Pancreas (tissue), 10 donors: ENCODE data around the gene FSHB. TPM values are rescaled to one million over a fixed set of nuclear protein-coding genes. Genes with fewer than 3 reads are reported as not detected.

Experiments used
- ATAC-seq, 4 donors: fragments of 200-7000 bp; cut with Tn5 transposase; one replicate each; pipeline versions ENCODE4 v1.8.0 to v1.9.1; 2020; ENCODE audit warnings: mild to moderate bottlenecking in 4 of 4, moderate library complexity in 4 of 4
- DNase-seq, 6 donors: peaks; one replicate each; pipeline ENCODE4 v3.0.0-alpha.2; 2020
- FAIRE-seq: peaks from 2 replicates; lab custom pipeline; 2012; peaks lifted over from hg19 to GRCh38; lab: Jason Lieb, UNC
- H3K27ac ChIP-seq, 4 donors: fragments of 200-600 bp; sonication (generic); 1 replicate in 3 of 4; 2 replicates in 1 of 4; pipeline versions ENCODE4 v1.5.0 to v1.8.0; 2020
- H3K27me3 ChIP-seq, 4 donors: fragments of 200-600 bp; one replicate each; pipeline ENCODE4 v1.8.0; 2021
- H3K36me3 ChIP-seq, 3 donors: fragments of 200-600 bp; sonication (generic) in 1 of 3; one replicate each; pipeline versions ENCODE4 v1.5.0 to v1.8.0; 2020 to 2021
- H3K4me1 ChIP-seq, 3 donors: fragments of 200-600 bp; one replicate each; pipeline ENCODE4 v1.8.0; 2021
- H3K4me3 ChIP-seq, 4 donors: fragments of 200-600 bp; sonication (generic) in 2 of 4; one replicate each; pipeline versions ENCODE4 v1.5.0 to v1.8.0; 2020 to 2021
- H3K9me3 ChIP-seq, 4 donors: fragments of 200-600 bp; one replicate each; pipeline ENCODE4 v1.8.0; 2021
- WGBS, 2 donors: extraction: QIAGEN DNeasy Blood & Tissue Kit; methylation state at CpG; one replicate each; pipeline ENCODE4 v1.1.7; 2013; 5-methylcytosine and 5-hydroxymethylcytosine counted together
- intact Hi-C, 3 donors: fragments of 100-400 bp; cut with DNase I; formaldehyde crosslinking; loops; one replicate each; pipeline versions ENCODE4 v1.11.1 to v1.14.2; 2022
- polyA plus RNA-seq, 2 donors: library from polyadenylated mRNA; stranded (reverse); fragments of 200-250 nt; gene quantifications; one replicate each; pipeline ENCODE4 v1.2.3, GENCODE V29; 2013
- total RNA-seq, 6 donors: library from RNA; stranded (reverse); fragmentation: NEBNext Ultra II Directional in 4 of 6; extraction: Animal tissue kit (Norgen Biotek cat#: 25700) in 4 of 6; gene quantifications; one replicate each; pipeline versions ENCODE4 v1.2.1 to v1.2.4, GENCODE V29; 2021 to 2023
- TF ChIP-seq, protein P1 (sequence below), 4 donors: fragments of 200-600 bp; sonication (generic) in 3 of 4; IDR thresholded peaks; one replicate each; pipeline versions ENCODE4 v1.5.0 to v1.8.0; 2021; ENCODE audit warnings: antibody characterized with exemption in 4 of 4
- donor health status: healthy with polysubstance abuse.
- donor health status: DM: no; HTN: no; CAD: no; lungs with moderate emphysema.
- donor health status: DM: no; HTN: no; CAD: no.
- donor health status: control.
- donor health status: control.
- donor health status: Bipolar disorder and iron deficiency.
- donor health status: DM: yes; HTN: yes; CAD: no.
- donor health status: DM: no; HTN: no; CAD: no.
- donor health status: DM: no; HTN: no; CAD: no.
- donor health status: DM: yes; HTN: yes; CAD: no.

The FSHB gene
- total and polyA plus RNA-seq, 8 donors = 0.07 TPM; not detected in 7

DNA sequence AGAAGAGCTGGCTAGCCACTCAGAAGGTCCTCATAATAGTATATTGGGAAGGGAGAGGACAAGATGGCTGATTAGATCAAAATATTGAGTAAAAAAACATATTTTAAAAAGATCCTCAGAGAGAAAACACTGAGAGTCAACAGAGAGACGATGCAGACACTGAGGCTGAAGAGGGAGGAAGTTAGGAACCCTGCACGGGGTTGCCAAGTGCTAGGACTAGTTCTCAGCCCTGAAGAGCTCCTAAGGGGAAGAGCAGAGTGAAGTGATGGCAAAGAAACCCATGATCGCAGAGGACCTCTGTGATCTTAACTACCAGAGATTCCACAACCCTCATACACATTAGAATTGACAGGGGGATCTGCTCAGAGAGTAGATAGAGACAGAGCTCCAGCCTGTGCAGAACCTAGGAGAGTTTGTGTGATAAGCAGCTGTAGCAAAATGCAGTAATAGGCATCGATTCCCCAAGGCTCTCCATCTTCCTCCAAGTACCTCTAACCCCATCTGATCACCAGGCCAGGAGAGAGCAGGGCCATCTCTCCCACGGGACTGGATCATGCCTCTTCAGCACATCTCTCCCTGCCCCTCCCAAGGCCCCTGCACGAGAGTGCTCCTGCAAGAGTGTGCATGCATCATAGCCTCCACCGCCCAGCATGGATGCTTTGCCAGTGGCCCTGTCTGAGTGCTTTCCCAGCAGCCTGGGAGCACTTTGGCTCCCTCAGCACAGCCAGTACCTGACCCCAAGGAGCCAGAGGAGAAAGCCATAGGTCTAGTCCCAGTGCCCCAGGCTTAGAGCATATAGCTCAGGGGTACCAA, 50.9 kb downstream of the FSHB start:
- H3K27ac ChIP-seq = no peak overlapping the region
- no peak overlapping the region for H3K4me3 ChIP-seq
- H3K9me3 ChIP-seq = no peaks in the 10 kb centered on the region
- ATAC-seq (no peak), DNase-seq (peak in 1 of 6 donors; percentile 28), FAIRE-seq (no peak)
- H3K27me3 ChIP-seq = no peaks in the 10 kb centered on the region
- H3K36me3 ChIP-seq = no peaks in the 10 kb centered on the region
- WGBS, 2 donors = 57 to 62% methylated on average over 7 of the region's 7 CpGs
- TF ChIP-seq, protein P1, sequence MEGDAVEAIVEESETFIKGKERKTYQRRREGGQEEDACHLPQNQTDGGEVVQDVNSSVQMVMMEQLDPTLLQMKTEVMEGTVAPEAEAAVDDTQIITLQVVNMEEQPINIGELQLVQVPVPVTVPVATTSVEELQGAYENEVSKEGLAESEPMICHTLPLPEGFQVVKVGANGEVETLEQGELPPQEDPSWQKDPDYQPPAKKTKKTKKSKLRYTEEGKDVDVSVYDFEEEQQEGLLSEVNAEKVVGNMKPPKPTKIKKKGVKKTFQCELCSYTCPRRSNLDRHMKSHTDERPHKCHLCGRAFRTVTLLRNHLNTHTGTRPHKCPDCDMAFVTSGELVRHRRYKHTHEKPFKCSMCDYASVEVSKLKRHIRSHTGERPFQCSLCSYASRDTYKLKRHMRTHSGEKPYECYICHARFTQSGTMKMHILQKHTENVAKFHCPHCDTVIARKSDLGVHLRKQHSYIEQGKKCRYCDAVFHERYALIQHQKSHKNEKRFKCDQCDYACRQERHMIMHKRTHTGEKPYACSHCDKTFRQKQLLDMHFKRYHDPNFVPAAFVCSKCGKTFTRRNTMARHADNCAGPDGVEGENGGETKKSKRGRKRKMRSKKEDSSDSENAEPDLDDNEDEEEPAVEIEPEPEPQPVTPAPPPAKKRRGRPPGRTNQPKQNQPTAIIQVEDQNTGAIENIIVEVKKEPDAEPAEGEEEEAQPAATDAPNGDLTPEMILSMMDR (IDR thresholded peaks at IDR 0.05) = no peak
- intact Hi-C loops = no loop called here
- H3K4me1 ChIP-seq = no peaks in the 10 kb centered on the region

DNA sequence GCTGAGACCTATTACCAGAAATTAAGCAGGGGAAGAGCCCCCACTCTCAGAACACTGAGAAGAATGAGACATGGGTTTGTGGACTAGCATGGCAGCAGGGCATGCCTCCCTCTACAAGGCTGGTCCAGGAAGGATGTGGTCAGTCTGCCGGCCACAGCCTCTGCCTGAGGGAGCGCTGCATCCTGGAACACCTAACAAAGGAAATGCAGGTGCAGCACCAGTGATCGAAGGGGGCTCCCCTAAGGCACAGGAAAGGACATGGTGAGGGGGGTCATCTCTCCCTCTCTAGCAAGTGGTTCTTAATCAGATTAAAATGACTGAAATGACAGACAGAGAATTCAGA, 51.4 kb downstream of the FSHB start:
- WGBS, 2 donors = 71% methylated on average over 3 of the region's 3 CpGs
- ATAC-seq (no peak), FAIRE-seq (no peak), DNase-seq (no peak)
- TF ChIP-seq, protein P1 (IDR thresholded peaks at IDR 0.05) = no peak
- intact Hi-C loops = no loop called here
- Histone ChIP-seq H3K4me3 (no peak overlapping the region), H3K36me3 (no peaks in the 10 kb centered on the region), H3K4me1 (no peaks in the 10 kb centered on the region), H3K9me3 (no peaks in the 10 kb centered on the region), H3K27ac (no peak overlapping the region), H3K27me3 (no peaks in the 10 kb centered on the region)

Other genes with a start within 250 kb of the FSHB start
- not detected for gene KCNA4, start 214.0 kb upstream of the FSHB start, total RNA-seq
- gene KCNA4, start 214.0 kb upstream of the FSHB start, polyA plus RNA-seq = under 1 TPM in 1 of 2 donors, not detected in 1; 0.15 TPM
- 10 to 100 TPM in 5 of 6 donors, 1 to 10 TPM in 1; 8.5 to 16.9 (median 12.6) TPM for gene ARL14EP, start 92.1 kb downstream of the FSHB start, total RNA-seq
- 1 to 10 TPM; 5.4 to 9.4 TPM for gene ARL14EP, start 92.1 kb downstream of the FSHB start, polyA plus RNA-seq